Astrocyte of the cerebellum (primary cell): Measurements from ENCODE around the gene HGFAC.
A peak's percentile ranks its signal among the peaks of the same experiment; 100 is the strongest.

ENCODE experiments used
- DNase-seq: peaks from one replicate; pipeline ENCODE4 v3.0.0-alpha.2; 2011; ENCODE audit warnings: low read depth
- H3K4me3 ChIP-seq: 2 replicates; pipeline ENCODE4 v1.5.1; 2011; ENCODE audit warnings: mild to moderate bottlenecking, low read depth, low read length, moderate library complexity
- CTCF ChIP-seq: IDR thresholded peaks from 2 replicates; pipeline ENCODE4 v1.5.1; 2012; ENCODE audit warnings: low read length, low read depth, moderate library complexity, mild to moderate bottlenecking; ENCODE audit errors: missing control alignments
- in situ Hi-C: cut with HindIII; loops from 2 replicates; pipeline ENCODE4 v1.10.0; 2017; ENCODE audit warnings: low sequenced_read_pairs

Gene HGFAC

GRCh38 chr4:3441501-3442459 lies at the start of gene HGFAC:
Gene HGFAC (plus strand): TSS chr4:3441968. CDS start chr4:3442002, 34 bp downstream.
- in situ Hi-C loops = loop anchor here (5.0 kb wide), 1 partner anchor 79 kb away; no protein-coding TSS in a partner anchor
- no peak within 1 kb of the TSS for H3K4me3 ChIP-seq
- TF ChIP-seq CTCF = no peak
- no peak for DNase-seq

GRCh38 chr4:3392321-3392720 lies 49.4 kb upstream of the HGFAC start:
- no peak overlapping the region for H3K4me3 ChIP-seq
- in situ Hi-C loops = no loop called here
- no peak for TF ChIP-seq CTCF
- DNase-seq = no peak

GRCh38 chr4:3393171-3393570 lies 48.6 kb upstream of the HGFAC start:
- DNase-seq = no peak
- no peak for TF ChIP-seq CTCF
- H3K4me3 ChIP-seq = no peak overlapping the region
- in situ Hi-C loops = no loop called here

- DNase-seq = no peak
- no peak for TF ChIP-seq CTCF
- in situ Hi-C loops = no loop called here
- no peak overlapping the region for H3K4me3 ChIP-seq
Observed at GRCh38 chr4:3396600-3396999, 45.2 kb upstream of the HGFAC start.

- in situ Hi-C loops = no loop called here
- no peak overlapping the region for H3K4me3 ChIP-seq
- TF ChIP-seq CTCF = no peak
- DNase-seq = no peak
Observed at GRCh38 chr4:3397128-3397527, 44.6 kb upstream of the HGFAC start.

- H3K4me3 ChIP-seq = no peak overlapping the region
- in situ Hi-C loops = no loop called here
- DNase-seq = peak; percentile 37
- TF ChIP-seq CTCF = no peak
Observed at GRCh38 chr4:3399277-3400194, 42.2 kb upstream of the HGFAC start.
